ENCODE measurements around the gene TMEM235. TPM values are rescaled to one million over a fixed set of nuclear protein-coding genes. Genes with fewer than 3 reads are reported as not detected.

The TMEM235 gene
- total and polyA plus RNA-seq, 2 experiments from 2014 or later, result not detected

DNA sequence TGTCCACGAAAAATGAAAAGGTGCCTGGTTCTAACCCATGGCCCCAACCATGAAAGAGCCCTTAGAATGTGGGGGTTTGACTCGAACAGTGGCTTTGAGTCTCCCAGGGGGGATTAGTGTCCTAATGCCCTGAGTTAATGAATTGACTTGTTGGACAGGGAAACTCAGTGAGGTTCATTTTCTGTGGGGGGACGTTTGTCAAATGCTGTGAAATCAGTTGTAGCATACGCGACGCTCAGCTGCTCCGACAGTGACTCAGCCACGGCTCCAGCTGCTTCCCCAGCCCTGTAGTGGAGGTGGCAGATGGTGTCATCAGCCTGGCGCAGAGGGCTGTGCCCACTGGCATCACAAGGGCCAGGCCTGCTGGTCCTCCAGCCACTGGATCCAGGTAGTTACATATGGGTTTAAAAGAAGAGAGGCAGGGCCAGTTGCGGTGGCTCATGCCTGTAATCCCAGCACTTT is 3.9 kb upstream of the TMEM235 start (continued):
- TF ChIP-seq, protein P1, sequence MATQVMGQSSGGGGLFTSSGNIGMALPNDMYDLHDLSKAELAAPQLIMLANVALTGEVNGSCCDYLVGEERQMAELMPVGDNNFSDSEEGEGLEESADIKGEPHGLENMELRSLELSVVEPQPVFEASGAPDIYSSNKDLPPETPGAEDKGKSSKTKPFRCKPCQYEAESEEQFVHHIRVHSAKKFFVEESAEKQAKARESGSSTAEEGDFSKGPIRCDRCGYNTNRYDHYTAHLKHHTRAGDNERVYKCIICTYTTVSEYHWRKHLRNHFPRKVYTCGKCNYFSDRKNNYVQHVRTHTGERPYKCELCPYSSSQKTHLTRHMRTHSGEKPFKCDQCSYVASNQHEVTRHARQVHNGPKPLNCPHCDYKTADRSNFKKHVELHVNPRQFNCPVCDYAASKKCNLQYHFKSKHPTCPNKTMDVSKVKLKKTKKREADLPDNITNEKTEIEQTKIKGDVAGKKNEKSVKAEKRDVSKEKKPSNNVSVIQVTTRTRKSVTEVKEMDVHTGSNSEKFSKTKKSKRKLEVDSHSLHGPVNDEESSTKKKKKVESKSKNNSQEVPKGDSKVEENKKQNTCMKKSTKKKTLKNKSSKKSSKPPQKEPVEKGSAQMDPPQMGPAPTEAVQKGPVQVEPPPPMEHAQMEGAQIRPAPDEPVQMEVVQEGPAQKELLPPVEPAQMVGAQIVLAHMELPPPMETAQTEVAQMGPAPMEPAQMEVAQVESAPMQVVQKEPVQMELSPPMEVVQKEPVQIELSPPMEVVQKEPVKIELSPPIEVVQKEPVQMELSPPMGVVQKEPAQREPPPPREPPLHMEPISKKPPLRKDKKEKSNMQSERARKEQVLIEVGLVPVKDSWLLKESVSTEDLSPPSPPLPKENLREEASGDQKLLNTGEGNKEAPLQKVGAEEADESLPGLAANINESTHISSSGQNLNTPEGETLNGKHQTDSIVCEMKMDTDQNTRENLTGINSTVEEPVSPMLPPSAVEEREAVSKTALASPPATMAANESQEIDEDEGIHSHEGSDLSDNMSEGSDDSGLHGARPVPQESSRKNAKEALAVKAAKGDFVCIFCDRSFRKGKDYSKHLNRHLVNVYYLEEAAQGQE (IDR thresholded peaks at IDR 0.05; ENCODE audit: unreplicated experiment), result no peak
- TF ChIP-seq POLR2AphosphoS5 (IDR thresholded peaks at IDR 0.05; ENCODE audit: low read depth), result no peak
- TF ChIP-seq, protein P2, sequence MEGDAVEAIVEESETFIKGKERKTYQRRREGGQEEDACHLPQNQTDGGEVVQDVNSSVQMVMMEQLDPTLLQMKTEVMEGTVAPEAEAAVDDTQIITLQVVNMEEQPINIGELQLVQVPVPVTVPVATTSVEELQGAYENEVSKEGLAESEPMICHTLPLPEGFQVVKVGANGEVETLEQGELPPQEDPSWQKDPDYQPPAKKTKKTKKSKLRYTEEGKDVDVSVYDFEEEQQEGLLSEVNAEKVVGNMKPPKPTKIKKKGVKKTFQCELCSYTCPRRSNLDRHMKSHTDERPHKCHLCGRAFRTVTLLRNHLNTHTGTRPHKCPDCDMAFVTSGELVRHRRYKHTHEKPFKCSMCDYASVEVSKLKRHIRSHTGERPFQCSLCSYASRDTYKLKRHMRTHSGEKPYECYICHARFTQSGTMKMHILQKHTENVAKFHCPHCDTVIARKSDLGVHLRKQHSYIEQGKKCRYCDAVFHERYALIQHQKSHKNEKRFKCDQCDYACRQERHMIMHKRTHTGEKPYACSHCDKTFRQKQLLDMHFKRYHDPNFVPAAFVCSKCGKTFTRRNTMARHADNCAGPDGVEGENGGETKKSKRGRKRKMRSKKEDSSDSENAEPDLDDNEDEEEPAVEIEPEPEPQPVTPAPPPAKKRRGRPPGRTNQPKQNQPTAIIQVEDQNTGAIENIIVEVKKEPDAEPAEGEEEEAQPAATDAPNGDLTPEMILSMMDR (conservative IDR thresholded peaks at IDR 0.05; ENCODE audit: low read depth in 2 of 2), result no peak
- no peak for TF ChIP-seq JUNB (IDR thresholded peaks at IDR 0.05; ENCODE audit: unreplicated experiment)
- no peak for TF ChIP-seq CREB1 (CRISPR knock-in tag; IDR thresholded peaks at IDR 0.05; ENCODE audit: low read depth)
- TF ChIP-seq STAT1 (IDR thresholded peaks at IDR 0.05; ENCODE audit: unreplicated experiment), result no peak
- no peak for TF ChIP-seq EZH2phosphoT487 (IDR thresholded peaks at IDR 0.05; ENCODE audit: unreplicated experiment)
- no peak for TF ChIP-seq EZH2 (IDR thresholded peaks at IDR 0.05; ENCODE audit: low read depth, unreplicated experiment)
- TF ChIP-seq, protein P3, sequence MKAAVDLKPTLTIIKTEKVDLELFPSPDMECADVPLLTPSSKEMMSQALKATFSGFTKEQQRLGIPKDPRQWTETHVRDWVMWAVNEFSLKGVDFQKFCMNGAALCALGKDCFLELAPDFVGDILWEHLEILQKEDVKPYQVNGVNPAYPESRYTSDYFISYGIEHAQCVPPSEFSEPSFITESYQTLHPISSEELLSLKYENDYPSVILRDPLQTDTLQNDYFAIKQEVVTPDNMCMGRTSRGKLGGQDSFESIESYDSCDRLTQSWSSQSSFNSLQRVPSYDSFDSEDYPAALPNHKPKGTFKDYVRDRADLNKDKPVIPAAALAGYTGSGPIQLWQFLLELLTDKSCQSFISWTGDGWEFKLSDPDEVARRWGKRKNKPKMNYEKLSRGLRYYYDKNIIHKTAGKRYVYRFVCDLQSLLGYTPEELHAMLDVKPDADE (IDR thresholded peaks at IDR 0.05), result no peak
- no peak for TF ChIP-seq ZNF331 (CRISPR knock-in tag; IDR thresholded peaks at IDR 0.05; ENCODE audit: low read depth)
- TF ChIP-seq ZNF114 (CRISPR knock-in tag; IDR thresholded peaks at IDR 0.05), result no peak

DNA sequence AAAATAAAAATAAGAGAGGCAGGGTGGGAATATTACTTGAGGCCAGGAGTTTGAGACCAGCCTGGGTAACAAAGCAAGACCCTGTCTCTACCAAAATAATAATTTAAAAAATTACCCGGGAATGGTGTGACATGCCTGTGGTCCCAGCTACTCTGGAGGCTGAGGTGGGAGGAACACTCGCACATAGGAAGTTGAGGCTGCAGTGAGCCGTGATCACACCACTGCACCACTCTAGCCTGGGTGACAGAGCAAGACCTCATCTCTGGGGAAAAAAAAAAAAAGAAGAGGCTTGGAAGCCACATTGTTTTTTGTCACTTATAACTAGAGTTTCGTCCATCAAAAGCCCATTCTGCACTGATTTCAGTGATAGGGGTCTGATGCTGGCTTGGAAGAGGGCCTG is 3.3 kb upstream of the TMEM235 start:
- H3K79me2 ChIP-seq (replicated peaks; ENCODE audit: insufficient read depth), result no peaks in the 10 kb centered on the region
- peaks cover 26% of the 10 kb centered on the region for H3K27me3 ChIP-seq (ENCODE audit: insufficient read depth)
- H2AFZ ChIP-seq, result no peak overlapping the region
- ATAC-seq (no peak), DNase-seq (ENCODE audit: low spot score) (no peak)
- Mint-ChIP-seq H3K4me3 (no peak overlapping the region), H3K27ac (no peak overlapping the region), H3K27me3 (ENCODE audit: insufficient read depth, low read depth, poor library complexity) (peaks cover 20% of the 10 kb centered on the region), H3K9me3 (no peaks in the 10 kb centered on the region), H3K36me3 (ENCODE audit: low read depth) (peaks cover 20% of the 10 kb centered on the region), H3K4me1 (peaks cover 7% of the 10 kb centered on the region)
- no peaks in the 10 kb centered on the region; the same call in 1 of the 2 replicates for H4K20me1 ChIP-seq (replicated peaks; ENCODE audit: insufficient read depth)
- H3K4me3 ChIP-seq, result no peak overlapping the region
- no peak overlapping the region for H3K27ac ChIP-seq (ENCODE audit: low read depth)
- H3K4me2 ChIP-seq, result no peak overlapping the region
- peaks cover 5% of the 10 kb centered on the region; the same call in 1 of the 2 replicates for H3K36me3 ChIP-seq (ENCODE audit: insufficient read depth)
- H3F3A ChIP-seq (replicated peaks; ENCODE audit: low read depth), result peaks cover 26% of the 10 kb centered on the region
- H3K4me1 ChIP-seq (ENCODE audit: insufficient read depth), result no peaks in the 10 kb centered on the region
- H3K9me2 ChIP-seq (ENCODE audit: insufficient read depth), result no peaks in the 10 kb centered on the region
- no peak for TF ChIP-seq ZNF331 (CRISPR knock-in tag; IDR thresholded peaks at IDR 0.05; ENCODE audit: low read depth)
- TF ChIP-seq STAT1 (IDR thresholded peaks at IDR 0.05; ENCODE audit: unreplicated experiment), result no peak
- TF ChIP-seq, protein P2 (conservative IDR thresholded peaks at IDR 0.05; ENCODE audit: low read depth in 2 of 2), result no peak
- no peak for TF ChIP-seq NANOG (IDR thresholded peaks at IDR 0.05; ENCODE audit: borderline replicate concordance)
- no peak for TF ChIP-seq CREB1 (CRISPR knock-in tag; IDR thresholded peaks at IDR 0.05; ENCODE audit: low read depth)
- TF ChIP-seq ZNF114 (CRISPR knock-in tag; IDR thresholded peaks at IDR 0.05), result no peak
- no peak for TF ChIP-seq JUNB (IDR thresholded peaks at IDR 0.05; ENCODE audit: unreplicated experiment)
- TF ChIP-seq, protein P1 (IDR thresholded peaks at IDR 0.05; ENCODE audit: unreplicated experiment), result no peak
- TF ChIP-seq, protein P3 (IDR thresholded peaks at IDR 0.05), result no peak
